GM18520 (cell line): ENCODE data around the gene MIPOL1.

Experiments
- ATAC-seq: cut with Tn5 transposase; IDR thresholded peaks from one replicate; pipeline ENCODE4 v1.9.1; 2021; ENCODE audit not compliant: unreplicated experiment

MIPOL1 gene

DNA sequence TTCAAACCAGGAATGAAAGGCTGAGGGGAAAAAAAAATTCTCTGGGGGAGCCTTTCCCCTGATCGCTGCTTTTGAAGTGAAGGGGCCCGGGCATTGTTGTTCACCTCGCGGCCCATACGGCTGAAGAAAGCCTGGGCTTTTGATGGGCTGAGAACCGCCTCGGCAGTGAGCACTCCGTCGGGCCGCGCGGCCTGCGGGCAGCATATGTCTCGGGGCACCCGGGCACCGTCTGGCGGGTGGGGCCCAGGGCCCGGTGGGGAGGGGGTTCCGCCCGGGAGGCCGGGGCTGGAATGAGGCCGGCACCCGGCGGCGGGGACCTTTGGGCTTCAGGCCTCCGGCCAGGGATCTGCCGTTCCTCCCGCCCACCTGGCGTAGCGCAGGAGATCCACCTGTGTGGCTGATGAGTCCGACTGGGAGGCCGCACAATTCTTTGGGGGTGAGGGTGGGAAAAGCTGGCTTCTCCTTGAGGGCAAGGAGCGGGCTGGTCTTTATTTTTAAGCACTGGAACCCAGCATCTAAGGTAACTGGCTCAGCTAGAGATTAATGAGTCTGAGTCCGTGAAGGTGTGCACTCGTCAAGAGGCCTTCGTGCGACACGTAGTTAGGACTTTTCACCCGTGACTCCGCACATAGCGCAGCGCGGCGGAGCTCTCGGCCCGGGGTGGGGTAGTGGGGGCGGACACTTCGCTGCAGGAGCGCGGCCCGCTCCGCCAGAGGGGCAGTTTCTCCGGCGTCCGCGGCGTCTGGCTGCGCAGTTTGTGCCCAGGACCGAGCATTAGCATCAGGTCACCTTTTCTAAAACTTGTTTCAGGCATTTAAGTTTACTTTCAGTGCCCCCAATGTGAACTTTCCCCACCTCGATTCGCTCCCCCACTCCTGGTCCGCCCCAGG, 386.7 kb downstream of the MIPOL1 start:
- ATAC-seq: no peak

- ATAC-seq: no peak
Observed at GRCh38 chr14:37585101-37585511, 387.4 kb downstream of the MIPOL1 start.

GRCh38 chr14:37585971-37586796, 388.4 kb downstream of the MIPOL1 start:
- no peak for ATAC-seq

- ATAC-seq: no peak
Observed at GRCh38 chr14:37586797-37587130, 389.0 kb downstream of the MIPOL1 start.

- ATAC-seq: no peak
Observed at GRCh38 chr14:37587131-37587803, 389.5 kb downstream of the MIPOL1 start.

- no peak for ATAC-seq
Observed at GRCh38 chr14:37587881-37588666, 390.3 kb downstream of the MIPOL1 start.

GRCh38 chr14:37588667-37588955, 390.9 kb downstream of the MIPOL1 start:
- no peak for ATAC-seq

DNA sequence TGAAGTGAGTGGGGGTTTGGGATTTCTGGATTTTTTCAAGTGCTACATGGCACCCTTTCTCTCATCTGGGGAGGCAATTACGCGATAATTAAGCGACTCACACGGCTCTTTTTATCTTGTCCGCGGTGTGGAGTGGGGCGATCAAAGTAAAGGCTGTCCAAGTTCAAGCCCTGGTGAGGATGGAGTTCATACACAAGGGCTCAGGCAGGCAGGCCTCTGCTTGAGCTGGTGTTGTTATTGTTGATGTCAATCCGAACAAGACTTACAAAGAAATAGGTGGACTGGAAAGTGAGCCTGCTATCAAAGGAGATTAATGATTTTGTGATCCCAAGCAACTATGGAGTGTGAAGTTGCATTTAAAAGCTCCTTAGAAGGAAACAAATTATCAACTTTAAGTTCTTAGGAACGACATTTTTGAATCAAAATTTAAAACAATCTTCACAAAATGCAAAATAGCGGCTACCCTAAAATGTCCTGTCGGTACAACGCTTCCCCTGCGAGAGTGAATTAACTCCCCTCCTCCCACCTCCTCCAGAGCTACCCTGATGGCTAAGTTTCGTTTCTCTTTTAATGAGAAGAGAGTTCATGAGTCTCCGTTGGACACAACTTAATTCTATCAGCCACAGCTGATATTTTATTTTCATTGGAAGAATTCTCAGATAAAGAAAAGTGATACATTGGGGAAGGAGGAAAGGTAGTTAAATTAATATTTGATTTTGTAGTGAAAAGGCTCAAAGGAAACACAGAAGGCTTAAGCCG, 391.4 kb downstream of the MIPOL1 start:
- no peak for ATAC-seq

- ATAC-seq: no peak
Observed at GRCh38 chr14:37589715-37590427, 392.1 kb downstream of the MIPOL1 start.

DNA sequence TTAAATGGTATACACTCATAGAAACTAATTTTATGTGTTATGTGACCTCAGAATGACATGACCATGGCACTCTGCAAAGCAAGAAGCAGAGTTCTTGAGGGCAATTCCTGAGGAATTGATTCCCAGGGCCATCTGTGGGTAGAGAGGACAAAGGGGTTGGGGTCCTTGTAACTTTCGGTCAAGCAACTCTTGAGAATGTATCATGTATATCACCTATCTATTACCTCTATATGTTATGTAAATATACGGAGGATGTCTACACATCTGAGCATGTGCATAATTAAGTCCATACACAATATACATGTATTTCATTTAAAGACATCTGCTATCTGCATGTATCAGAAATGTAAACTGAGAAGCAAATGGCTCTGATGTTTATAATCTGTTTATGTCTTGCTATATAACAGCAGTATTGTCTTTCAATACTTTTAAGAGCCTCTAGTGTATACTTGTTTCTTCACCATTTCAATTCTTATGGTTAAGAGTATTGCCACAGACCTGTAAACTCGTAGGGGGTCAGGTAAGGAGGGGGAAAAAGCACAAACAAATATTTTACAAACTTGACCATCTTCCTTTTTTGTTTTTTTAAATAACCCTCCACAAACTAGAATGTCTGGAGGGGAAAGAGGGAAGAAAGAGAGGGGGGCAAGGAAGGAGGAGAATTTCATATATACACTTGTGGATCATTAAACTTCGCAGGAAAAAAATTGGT, 392.8 kb downstream of the MIPOL1 start:
- no peak for ATAC-seq

GRCh38 chr14:37591311-37591940, 393.7 kb downstream of the MIPOL1 start:
- no peak for ATAC-seq

- no peak for ATAC-seq
Observed at GRCh38 chr14:37591941-37592481, 394.3 kb downstream of the MIPOL1 start.

DNA sequence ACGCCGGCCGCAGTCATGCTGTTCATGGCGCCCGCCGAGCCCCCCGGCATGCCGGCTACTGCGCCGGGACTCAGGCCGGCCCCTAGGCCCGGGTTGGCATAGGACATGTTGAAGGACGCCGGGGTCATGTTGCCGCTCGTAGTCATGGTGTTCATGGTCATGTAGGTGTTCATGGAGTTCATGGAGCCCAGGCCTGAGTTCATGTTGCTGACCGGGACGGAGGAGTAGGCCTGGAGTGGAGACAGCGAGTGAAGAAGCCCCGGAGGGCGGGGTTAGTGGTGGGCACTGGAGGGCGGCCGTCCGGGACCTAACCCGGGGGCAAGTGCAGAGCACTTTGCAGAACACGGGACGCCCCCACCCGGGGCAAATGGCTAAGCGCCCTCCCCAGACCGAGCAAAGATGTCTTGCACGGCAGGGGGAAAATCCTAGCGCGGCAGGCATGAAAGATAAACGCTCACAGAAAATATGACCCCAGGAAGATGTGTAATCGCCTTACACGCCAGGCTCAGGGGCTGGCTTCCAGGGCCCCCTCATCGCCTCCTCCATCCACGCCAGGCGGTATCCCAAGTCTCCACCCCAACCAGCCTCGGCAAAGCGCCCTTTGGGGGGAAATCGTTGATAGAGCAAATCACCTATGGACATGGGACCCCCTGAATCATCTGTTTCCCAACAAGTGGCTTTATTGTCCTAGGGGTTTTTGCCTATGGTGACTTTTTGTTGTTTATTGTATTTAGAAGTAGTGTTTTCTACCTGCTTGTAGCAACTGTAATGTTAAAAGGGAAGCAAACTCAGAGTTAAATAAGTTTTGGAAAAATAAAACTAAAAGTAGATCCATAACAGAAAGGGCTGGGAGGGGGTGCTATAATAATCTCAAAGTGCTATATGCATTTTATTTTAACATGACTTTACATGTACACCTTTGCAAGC, 395.0 kb downstream of the MIPOL1 start:
- no peak for ATAC-seq

- ATAC-seq: no peak
Observed at GRCh38 chr14:37593511-37594237, 395.9 kb downstream of the MIPOL1 start.

- no peak for ATAC-seq
Observed at GRCh38 chr14:37594238-37594970, 396.7 kb downstream of the MIPOL1 start.
